H1 (cell line): ENCODE measurements around the gene TECPR2. TPM values are rescaled to one million over a fixed set of nuclear protein-coding genes. Genes with fewer than 3 reads are reported as not detected.

Source experiments
- CTCF ChIA-PET: fragments of 300-600 bp; sonication (Branson Sonifier 250); formaldehyde crosslinking; loops from one replicate; lab custom pipeline; 2021; ENCODE audit not compliant: partially characterized antibody; lab: Charles Lee
- POLR2A ChIA-PET: fragments of 300-600 bp; sonication (Branson Sonifier 250); formaldehyde crosslinking; loops from one replicate; lab custom pipeline; 2021; ENCODE audit warnings: inconsistent platforms; ENCODE audit not compliant: partially characterized antibody; lab: Charles Lee
- DNase-seq, 2 experiments: peaks; one replicate each; pipeline versions ENCODE4 v3.0.0 to v3.0.0-alpha.2; 2010 to 2022; ENCODE audit warnings: low spot score in 2 of 2, low read depth in 1 of 2, mixed read lengths in 1 of 2
- FAIRE-seq: peaks from 2 replicates; lab custom pipeline; 2011; peaks lifted over from hg19 to GRCh38; lab: Jason Lieb, UNC
- H2AFZ ChIP-seq: 2 replicates; pipeline ENCODE4 v1.8.1; 2012; ENCODE audit warnings: low read length, inconsistent platforms
- H2AK5ac ChIP-seq: 2 replicates; pipeline ENCODE4 v1.6.1; 2013; ENCODE audit warnings: low read depth, low read length
- H2BK120ac ChIP-seq: replicated peaks from 2 replicates; pipeline ENCODE3; 2013; ENCODE audit warnings: low read depth, low read length, inconsistent platforms
- H2BK12ac ChIP-seq: 2 replicates; pipeline ENCODE4 v1.6.1; 2013; ENCODE audit warnings: low read depth, low read length
- H2BK15ac ChIP-seq: 2 replicates; pipeline ENCODE4 v1.6.1; 2013; ENCODE audit warnings: low read length
- H2BK20ac ChIP-seq: 2 replicates; pipeline ENCODE4 v1.6.1; 2013; ENCODE audit warnings: low read length
- H2BK5ac ChIP-seq: 2 replicates; pipeline ENCODE4 v1.6.1; 2013; ENCODE audit warnings: low read depth, low read length
- H3K14ac ChIP-seq: 2 replicates; pipeline ENCODE4 v1.6.1; 2013; ENCODE audit warnings: inconsistent platforms; ENCODE audit not compliant: insufficient read length
- H3K18ac ChIP-seq: 2 replicates; pipeline ENCODE4 v1.6.1; 2013; ENCODE audit warnings: low read length; ENCODE audit errors: extremely low read depth
- H3K23ac ChIP-seq: 2 replicates; pipeline ENCODE4 v1.6.1; 2013; ENCODE audit warnings: inconsistent platforms; ENCODE audit not compliant: insufficient read length
- H3K23me2 ChIP-seq: 2 replicates; pipeline ENCODE4 v1.6.1; 2013; ENCODE audit warnings: low read depth, low read length
- H3K27ac ChIP-seq: 2 replicates; pipeline ENCODE4 v1.6.1; 2011; ENCODE audit warnings: low read depth, low read length, inconsistent platforms
- H3K27me3 ChIP-seq, 4 experiments: replicated peaks in 1 of 4; 1 replicate in 1 of 4; 2 replicates in 3 of 4; pipeline versions ENCODE4 v1.6.1 to v1.8.1; 2011 to 2013; ENCODE audit warnings: low read length in 3 of 4, mild to moderate bottlenecking in 3 of 4, inconsistent platforms in 2 of 4, mixed read lengths in 2 of 4, moderate library complexity in 1 of 4; ENCODE audit not compliant: control insufficient read depth in 3 of 4, insufficient read depth in 3 of 4; ENCODE audit errors: extremely low read depth in 1 of 4
- H3K36me3 ChIP-seq, 4 experiments: 2 replicates each; pipeline versions ENCODE4 v1.6.1 to v1.8.1; 2011 to 2013; ENCODE audit warnings: mild to moderate bottlenecking in 4 of 4, low read length in 3 of 4, moderate library complexity in 2 of 4, control low read depth in 1 of 4, inconsistent platforms in 1 of 4; ENCODE audit not compliant: insufficient read depth in 4 of 4, control insufficient read depth in 2 of 4
- H3K4ac ChIP-seq: replicated peaks from 2 replicates; pipeline ENCODE3; 2013; ENCODE audit warnings: low read length, low read depth, mixed read lengths, inconsistent platforms; ENCODE audit not compliant: insufficient read length
- H3K4me1 ChIP-seq, 4 experiments: replicated peaks in 1 of 4; 1 replicate in 1 of 4; 2 replicates in 3 of 4; pipeline versions ENCODE4 v1.6.1 to v1.8.1; 2011 to 2013; ENCODE audit warnings: low read length in 3 of 4, inconsistent platforms in 2 of 4, mixed read lengths in 1 of 4; ENCODE audit not compliant: insufficient read depth in 4 of 4, control insufficient read depth in 3 of 4
- H3K4me2 ChIP-seq, 2 experiments: 2 replicates each; pipeline versions ENCODE4 v1.6.1 to v1.8.1; 2011 to 2013; ENCODE audit warnings: low read depth in 2 of 2, low read length in 2 of 2, control low read depth in 1 of 2, inconsistent platforms in 1 of 2, mild to moderate bottlenecking in 1 of 2; ENCODE audit not compliant: insufficient read depth in 1 of 2
- H3K4me3 ChIP-seq, 4 experiments: fragments of 200-600, 300-600 bp in 1 of 4; sonication (generic), shearing (Covaris generic), sonication (Bioruptor Twin) in 1 of 4; 2 replicates each; pipeline versions ENCODE4 v1.5.1 to v1.8.1; 2011 to 2016; ENCODE audit warnings: low read length in 4 of 4, low read depth in 3 of 4, control low read depth in 2 of 4, inconsistent platforms in 2 of 4, mild to moderate bottlenecking in 2 of 4, mixed read lengths in 1 of 4, moderate library complexity in 1 of 4; ENCODE audit not compliant: insufficient read depth in 2 of 4; ENCODE audit errors: extremely low read depth in 1 of 4
- H3K56ac ChIP-seq: replicated peaks from 2 replicates; pipeline ENCODE3; 2013; ENCODE audit warnings: low read depth, mild to moderate bottlenecking, mixed read lengths, low read length, inconsistent platforms; ENCODE audit not compliant: insufficient read length
- H3K79me1 ChIP-seq: 2 replicates; pipeline ENCODE4 v1.6.1; 2013; ENCODE audit warnings: low read depth, low read length, control low read depth
- H3K79me2 ChIP-seq, 2 experiments: 2 replicates each; pipeline versions ENCODE4 v1.6.1 to v1.8.1; 2012 to 2013; ENCODE audit warnings: low read length in 2 of 2, mild to moderate bottlenecking in 2 of 2, inconsistent platforms in 1 of 2; ENCODE audit not compliant: insufficient read depth in 2 of 2, control insufficient read depth in 1 of 2
- H3K9ac ChIP-seq, 4 experiments: replicated peaks in 1 of 4; 1 replicate in 1 of 4; 2 replicates in 3 of 4; pipeline versions ENCODE4 v1.6.1 to v1.8.1; 2011 to 2013; ENCODE audit warnings: low read depth in 3 of 4, low read length in 3 of 4, control low read depth in 2 of 4, mild to moderate bottlenecking in 2 of 4, moderate library complexity in 2 of 4, inconsistent platforms in 1 of 4; ENCODE audit errors: extremely low read depth in 1 of 4
- H3K9me3 ChIP-seq, 2 experiments: 2 replicates each; pipeline versions ENCODE4 v1.6.1 to v1.8.1; 2012 to 2013; ENCODE audit warnings: mild to moderate bottlenecking in 2 of 2, moderate library complexity in 2 of 2, control low read depth in 1 of 2, inconsistent platforms in 1 of 2, low read depth in 1 of 2, low read length in 1 of 2, mixed read lengths in 1 of 2; ENCODE audit not compliant: insufficient read depth in 2 of 2
- H4K20me1 ChIP-seq, 2 experiments: replicated peaks in 1 of 2; 2 replicates each; pipeline versions ENCODE3 to v1.8.1; 2011 to 2013; ENCODE audit warnings: inconsistent platforms in 2 of 2, low read length in 2 of 2, mild to moderate bottlenecking in 1 of 2; ENCODE audit not compliant: insufficient read depth in 2 of 2, control insufficient read depth in 1 of 2
- H4K5ac ChIP-seq: 2 replicates; pipeline ENCODE4 v1.6.1; 2013; ENCODE audit warnings: low read length, low read depth, mixed read lengths, inconsistent platforms; ENCODE audit not compliant: insufficient read length
- H4K8ac ChIP-seq: 2 replicates; pipeline ENCODE4 v1.8.0; 2013; ENCODE audit warnings: mild to moderate bottlenecking, moderate library complexity, low read length, inconsistent platforms; ENCODE audit not compliant: insufficient read depth; ENCODE audit errors: extremely low read depth
- H4K91ac ChIP-seq: replicated peaks from 2 replicates; pipeline ENCODE3; 2013; ENCODE audit warnings: low read length, mixed read lengths, inconsistent platforms; ENCODE audit not compliant: insufficient read length
- CBX5 ChIP-seq: fragments of 300-800, 300-1000 bp; sonication (generic); IDR thresholded peaks from 2 replicates; pipeline ENCODE4 v1.7.1; 2016; ENCODE audit warnings: antibody characterized with exemption, low read length, low read depth
- HDAC2 ChIP-seq, 2 experiments: fragments of 300-600 bp in 1 of 2; sonication (generic) in 1 of 2; IDR thresholded peaks; 2 replicates each; pipeline ENCODE4 v1.6.1; 2011 to 2012; ENCODE audit warnings: low read depth in 2 of 2, low read length in 2 of 2, mild to moderate bottlenecking in 2 of 2, moderate library complexity in 2 of 2, borderline replicate concordance in 1 of 2, inconsistent platforms in 1 of 2
- PHF8 ChIP-seq: fragments of 200-600 bp; sonication (generic); conservative IDR thresholded peaks from 2 replicates; pipeline ENCODE4 v1.7.1; 2012; ENCODE audit warnings: low read depth, mild to moderate bottlenecking, inconsistent platforms, low read length, moderate library complexity
- POU5F1 ChIP-seq: IDR thresholded peaks from 2 replicates; pipeline ENCODE4 v1.6.1; 2011; ENCODE audit warnings: low read depth, mild to moderate bottlenecking, low read length, moderate library complexity
- RBBP5 ChIP-seq: IDR thresholded peaks from 2 replicates; pipeline ENCODE4 v1.7.1; 2012; ENCODE audit warnings: low read depth, mild to moderate bottlenecking, inconsistent platforms, low read length, moderate library complexity, borderline replicate concordance
- RFX5 ChIP-seq: IDR thresholded peaks from 2 replicates; pipeline ENCODE4 v1.6.1; 2011; ENCODE audit warnings: low read depth, low read length, improper control_type of control experiment, borderline replicate concordance
- SIRT6 ChIP-seq: IDR thresholded peaks from one replicate; pipeline ENCODE4 v1.7.1; 2012; ENCODE audit warnings: low read length, inconsistent platforms
- SIX5 ChIP-seq: IDR thresholded peaks from 2 replicates; pipeline ENCODE4 v1.6.1; 2011; ENCODE audit warnings: mild to moderate bottlenecking, low read depth, low read length
- SUZ12 ChIP-seq: fragments of 200-600 bp; sonication (generic); IDR thresholded peaks from 2 replicates; pipeline ENCODE4 v1.6.1; 2012; ENCODE audit warnings: mild to moderate bottlenecking, inconsistent platforms, low read length, moderate library complexity, mixed read lengths
- TAF1 ChIP-seq: IDR thresholded peaks from 2 replicates; pipeline ENCODE4 v1.6.1; 2011; ENCODE audit warnings: mild to moderate bottlenecking, low read depth, low read length
- WGBS, 2 experiments: shearing (Covaris generic) in 1 of 2; methylation state at CpG; one replicate each; pipeline versions ENCODE4 v1.1.6 to v1.1.7; 2013 to 2015; ENCODE audit warnings: low lambda C conversion rate in 2 of 2, mixed read lengths in 2 of 2, inconsistent platforms in 1 of 2, low coverage in 1 of 2, missing lambda C conversion rate in 1 of 2; ENCODE audit not compliant: insufficient replicate concordance in 2 of 2, insufficient coverage in 1 of 2, insufficient read length in 1 of 2; ENCODE audit errors: extremely low coverage in 1 of 2, missing lambda C conversion rate in 1 of 2; 5-methylcytosine and 5-hydroxymethylcytosine counted together
- polyA plus RNA-seq, 7 experiments: library from polyadenylated mRNA; depleted of rRNA in 3 of 7; stranded (reverse) in 5 of 7; unstranded in 2 of 7; fragments of >200 nt in 5 of 7; fragments of 200-250 nt in 2 of 7; gene quantifications; 1 replicate in 5 of 7; 2 replicates in 1 of 7; 4 replicates in 1 of 7; pipeline versions ENCODE4 v1.2.1 to v1.2.3, GENCODE V29; 2011 to 2013; ENCODE audit warnings: missing spikeins in 2 of 7, mixed read lengths in 2 of 7
- total RNA-seq: library from RNA; stranded (reverse); fragmentation: NEBNext Ultra II Directional; extraction: Animal tissue kit (Norgen Biotek cat#: 25700); gene quantifications from 2 replicates; pipeline ENCODE4 v1.2.1, GENCODE V29; 2021
- TF ChIP-seq, protein P1 (sequence below), 3 experiments: IDR thresholded peaks; 1 replicate in 2 of 3; 2 replicates in 1 of 3; pipeline versions ENCODE4 v1.5.1 to v1.6.1; 2011; ENCODE audit warnings: low read length in 3 of 3, mild to moderate bottlenecking in 3 of 3, inconsistent platforms in 2 of 3, low read depth in 1 of 3, moderate library complexity in 1 of 3; ENCODE audit not compliant: insufficient read depth in 1 of 3; ENCODE audit errors: control extremely low read depth in 1 of 3

TECPR2 gene
- total and polyA plus RNA-seq, 2 of the 8 experiments (the other 6 are each of a cell fraction or from before 2014, with no cell fraction given) = 6.8 to 19.4 TPM

GRCh38 chr14:102351023-102351422 lies 11.7 kb upstream of the TECPR2 start:
- Histone ChIP-seq H3K56ac (no peak overlapping the region), H3K27ac (no peak overlapping the region), H2BK120ac (no peak overlapping the region), H3K23me2 (no peaks in the 10 kb centered on the region), H3K9me3 (no peaks in the 10 kb centered on the region), H3K14ac (no peak overlapping the region), H3K79me2 (no peaks in the 10 kb centered on the region), H2BK5ac (no peak overlapping the region), H4K5ac (no peak overlapping the region), H4K91ac (no peak overlapping the region), H3K4me1 (no peaks in the 10 kb centered on the region), H4K8ac (no peak overlapping the region), H3K4me3 (no peak overlapping the region), H3K27me3 (no peaks in the 10 kb centered on the region), H3K23ac (no peak overlapping the region), H2AK5ac (no peak overlapping the region), H2BK20ac (no peak overlapping the region), H3K4ac (no peak overlapping the region), H2BK12ac (no peak overlapping the region), H2AFZ (no peak overlapping the region), H3K9ac (no peak overlapping the region), H3K36me3 (peaks cover 2 to 25% (median 16%) of the 10 kb centered on the region in 4 experiments; a peak in 6 of 8 replicates), H3K4me2 (no peak overlapping the region), H4K20me1 (no peaks in the 10 kb centered on the region), H2BK15ac (no peak overlapping the region), H3K79me1 (no peaks in the 10 kb centered on the region), H3K18ac (no peak overlapping the region)
- POLR2A ChIA-PET = interaction anchor here (1.1 to 2.1 kb wide), 3 partner anchors 9 to 12 kb away, joined by 3 to 8 read pairs (median 3); partner anchors contain the start of genes CINP and TECPR2
- no peak for FAIRE-seq
- WGBS, 2 experiments = 90% methylated on average over 10 of the region's 10 CpGs; no CpG with 5 or more reads in 1 of the 2 experiments
- DNase-seq = no peak
- CTCF ChIA-PET = interaction anchor here (1.3 kb wide), 1 partner anchor 69 kb away, joined by 3 read pairs; no protein-coding TSS in a partner anchor
- TF ChIP-seq, protein P1, sequence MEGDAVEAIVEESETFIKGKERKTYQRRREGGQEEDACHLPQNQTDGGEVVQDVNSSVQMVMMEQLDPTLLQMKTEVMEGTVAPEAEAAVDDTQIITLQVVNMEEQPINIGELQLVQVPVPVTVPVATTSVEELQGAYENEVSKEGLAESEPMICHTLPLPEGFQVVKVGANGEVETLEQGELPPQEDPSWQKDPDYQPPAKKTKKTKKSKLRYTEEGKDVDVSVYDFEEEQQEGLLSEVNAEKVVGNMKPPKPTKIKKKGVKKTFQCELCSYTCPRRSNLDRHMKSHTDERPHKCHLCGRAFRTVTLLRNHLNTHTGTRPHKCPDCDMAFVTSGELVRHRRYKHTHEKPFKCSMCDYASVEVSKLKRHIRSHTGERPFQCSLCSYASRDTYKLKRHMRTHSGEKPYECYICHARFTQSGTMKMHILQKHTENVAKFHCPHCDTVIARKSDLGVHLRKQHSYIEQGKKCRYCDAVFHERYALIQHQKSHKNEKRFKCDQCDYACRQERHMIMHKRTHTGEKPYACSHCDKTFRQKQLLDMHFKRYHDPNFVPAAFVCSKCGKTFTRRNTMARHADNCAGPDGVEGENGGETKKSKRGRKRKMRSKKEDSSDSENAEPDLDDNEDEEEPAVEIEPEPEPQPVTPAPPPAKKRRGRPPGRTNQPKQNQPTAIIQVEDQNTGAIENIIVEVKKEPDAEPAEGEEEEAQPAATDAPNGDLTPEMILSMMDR (IDR thresholded peaks at IDR 0.05; ENCODE audit: control extremely low read depth in 1 of 3, insufficient read depth in 1 of 3, low read depth in 1 of 3, low read length in 3 of 3) = no peak
- TF ChIP-seq SIX5 (no peak), HDAC2 (IDR thresholded peaks at IDR 0.05; ENCODE audit: borderline replicate concordance in 1 of 2, low read depth in 2 of 2, low read length in 2 of 2) (no peak), TAF1 (no peak), RBBP5 (no peak), SUZ12 (no peak), CBX5 (no peak), PHF8 (no peak), SIRT6 (no peak), RFX5 (no peak), POU5F1 (no peak)
